Measurements from ENCODE around the gene DCUN1D4.

DCUN1D4 gene

GRCh38 chr4:51844153-51845054 is 1.5 kb downstream of the DCUN1D4 start:
- peak; percentile 85 for DNase-seq (ENCODE audit: low spot score)
- in situ Hi-C loops (cut with MboI; ENCODE audit: low sequenced_read_pairs, unreplicated experiment): no loop called here

GRCh38 chr4:51845055-51845426 is 2.1 kb downstream of the DCUN1D4 start:
- in situ Hi-C loops (cut with MboI; ENCODE audit: low sequenced_read_pairs, unreplicated experiment): no loop called here
- TF ChIP-seq CTCF (IDR thresholded peaks at IDR 0.05; ENCODE audit: borderline replicate concordance, control extremely low read depth, extremely low read depth, insufficient read depth, missing control alignments): no peak
- DNase-seq (ENCODE audit: low spot score): no peak

More at GRCh38 chr4:51844153-51845054, 1.5 kb downstream of the DCUN1D4 start:
- no peak for TF ChIP-seq CTCF (IDR thresholded peaks at IDR 0.05; ENCODE audit: borderline replicate concordance, control extremely low read depth, extremely low read depth, insufficient read depth, missing control alignments)

GRCh38 chr4:51845711-51846110 is 2.8 kb downstream of the DCUN1D4 start:
- no peak for TF ChIP-seq CTCF (IDR thresholded peaks at IDR 0.05; ENCODE audit: borderline replicate concordance, control extremely low read depth, extremely low read depth, insufficient read depth, missing control alignments)
- in situ Hi-C loops (cut with MboI; ENCODE audit: low sequenced_read_pairs, unreplicated experiment): no loop called here
- no peak for DNase-seq (ENCODE audit: low spot score)

GRCh38 chr4:51849430-51849829 is 6.5 kb downstream of the DCUN1D4 start:
- no peak for DNase-seq (ENCODE audit: low spot score)
- no peak for TF ChIP-seq CTCF (IDR thresholded peaks at IDR 0.05; ENCODE audit: borderline replicate concordance, control extremely low read depth, extremely low read depth, insufficient read depth, missing control alignments)
- in situ Hi-C loops (cut with MboI; ENCODE audit: low sequenced_read_pairs, unreplicated experiment): no loop called here

- no peak for DNase-seq (ENCODE audit: low spot score)
- in situ Hi-C loops (cut with MboI; ENCODE audit: low sequenced_read_pairs, unreplicated experiment): no loop called here
- TF ChIP-seq CTCF (IDR thresholded peaks at IDR 0.05; ENCODE audit: borderline replicate concordance, control extremely low read depth, extremely low read depth, insufficient read depth, missing control alignments): no peak
These were observed 7.3 kb downstream of the DCUN1D4 start for GRCh38 chr4:51850294-51850693.

GRCh38 chr4:51851090-51851936 is 8.4 kb downstream of the DCUN1D4 start:
- no peak for DNase-seq (ENCODE audit: low spot score)
- in situ Hi-C loops (cut with MboI; ENCODE audit: low sequenced_read_pairs, unreplicated experiment): no loop called here
- no peak for TF ChIP-seq CTCF (IDR thresholded peaks at IDR 0.05; ENCODE audit: borderline replicate concordance, control extremely low read depth, extremely low read depth, insufficient read depth, missing control alignments)
